ENCODE results near the gene CLINT1. TPM values are rescaled to one million over a fixed set of nuclear protein-coding genes. Genes with fewer than 3 reads are reported as not detected.
A peak's percentile ranks its signal among the peaks of the same experiment; 100 is the strongest.

Gene CLINT1
- polyA plus RNA-seq, 1 experiment: 103 TPM

GRCh38 chr5:157743163-157744050, 115.5 kb downstream of the CLINT1 start, which contains the start of gene LSM11:
LSM11 (plus strand) TSS chr5:157743712; CDS start chr5:157743751, 39 bp downstream.
- Histone ChIP-seq H3K4me3 (ENCODE audit: low read depth, low read length) (peak within 1 kb of the TSS; percentile 76), H3K27me3 (ENCODE audit: control insufficient read depth, insufficient read depth, low read length) (no peaks in the 10 kb centered on the region), H3K27ac (ENCODE audit: low read depth, low read length) (no peak within 1 kb of the TSS), H3K9me3 (ENCODE audit: control insufficient read depth, insufficient read depth, low read length) (no peaks in the 10 kb centered on the region)
- POLR2A ChIA-PET: no interaction called here
- CTCF ChIA-PET: interaction anchor here (0.5 to 4.7 kb wide), 123 partner anchors 8 to 1461 kb away, joined by 3 to 88 read pairs (median 5); partner anchors contain the start of genes C5orf52, MED7 and THG1L
- TF ChIP-seq CTCF (IDR thresholded peaks at IDR 0.05; ENCODE audit: low read depth, low read length): peak; percentile 98
- no peak for DNase-seq (ENCODE audit: low read depth, low spot score)

- Histone ChIP-seq H3K4me3 (ENCODE audit: low read depth, low read length) (no peak overlapping the region), H3K27ac (ENCODE audit: low read depth, low read length) (no peak overlapping the region), H3K9me3 (ENCODE audit: control insufficient read depth, insufficient read depth, low read length) (no peaks in the 10 kb centered on the region), H3K27me3 (ENCODE audit: control insufficient read depth, insufficient read depth, low read length) (no peaks in the 10 kb centered on the region)
- no peak for TF ChIP-seq CTCF (IDR thresholded peaks at IDR 0.05; ENCODE audit: low read depth, low read length)
- DNase-seq (ENCODE audit: low read depth, low spot score): no peak
- ChIA-PET CTCF (interaction anchor here (0.6 to 4.7 kb wide), 6 partner anchors 9 to 428 kb away, joined by 3 to 88 read pairs (median 6); partner anchors contain the start of gene THG1L), POLR2A (no interaction called here)
Observed at GRCh38 chr5:157741131-157741530, 117.8 kb downstream of the CLINT1 start.

GRCh38 chr5:157740229-157740610, 118.7 kb downstream of the CLINT1 start:
- CTCF ChIA-PET: interaction anchor here (1.8 kb wide), 1 partner anchor 308 kb away, joined by 10 read pairs; no protein-coding TSS in a partner anchor
- POLR2A ChIA-PET: no interaction called here
- Histone ChIP-seq H3K27ac (ENCODE audit: low read depth, low read length) (no peak overlapping the region), H3K9me3 (ENCODE audit: control insufficient read depth, insufficient read depth, low read length) (no peaks in the 10 kb centered on the region), H3K4me3 (ENCODE audit: low read depth, low read length) (no peak overlapping the region), H3K27me3 (ENCODE audit: control insufficient read depth, insufficient read depth, low read length) (no peaks in the 10 kb centered on the region)
- no peak for DNase-seq (ENCODE audit: low read depth, low spot score)
- TF ChIP-seq CTCF (IDR thresholded peaks at IDR 0.05; ENCODE audit: low read depth, low read length): peak; percentile 53

- Histone ChIP-seq H3K27me3 (ENCODE audit: control insufficient read depth, insufficient read depth, low read length) (no peaks in the 10 kb centered on the region), H3K27ac (ENCODE audit: low read depth, low read length) (no peak overlapping the region), H3K9me3 (ENCODE audit: control insufficient read depth, insufficient read depth, low read length) (no peaks in the 10 kb centered on the region), H3K4me3 (ENCODE audit: low read depth, low read length) (no peak overlapping the region)
- DNase-seq (ENCODE audit: low read depth, low spot score): no peak
- TF ChIP-seq CTCF (IDR thresholded peaks at IDR 0.05; ENCODE audit: low read depth, low read length): no peak
- ChIA-PET POLR2A (no interaction called here), CTCF (interaction anchor here (1.5 to 2.4 kb wide), 2 partner anchors 268 to 411 kb away, joined by 3 to 10 read pairs; no protein-coding TSS in a partner anchor)
Observed at GRCh38 chr5:157739388-157740228, 119.3 kb downstream of the CLINT1 start.

Data from AG04450 (cell line).